Measurements from ENCODE around the gene RSPH6A. TPM values are rescaled to one million over a fixed set of nuclear protein-coding genes. Genes with fewer than 3 reads are reported as not detected.
A peak's percentile ranks its signal among the peaks of the same experiment; 100 is the strongest.

RSPH6A gene
- total RNA-seq, 1 donor from 2014 or later, result 0.19 TPM

DNA sequence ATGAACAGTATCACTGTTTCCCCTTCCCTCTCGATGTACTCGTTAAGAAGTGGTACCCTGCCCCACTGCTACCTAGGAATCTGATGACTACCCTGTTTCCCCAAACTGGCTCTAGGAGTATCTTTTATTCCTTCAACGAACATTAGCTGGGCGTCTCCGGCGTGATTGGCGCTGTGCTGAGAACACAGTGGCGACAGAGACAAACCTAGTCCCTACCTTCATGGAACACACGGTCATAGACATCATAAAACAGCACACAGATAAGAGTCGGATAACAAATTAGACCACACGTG is 47.1 kb upstream of the RSPH6A start:
- TF ChIP-seq, protein P1, sequence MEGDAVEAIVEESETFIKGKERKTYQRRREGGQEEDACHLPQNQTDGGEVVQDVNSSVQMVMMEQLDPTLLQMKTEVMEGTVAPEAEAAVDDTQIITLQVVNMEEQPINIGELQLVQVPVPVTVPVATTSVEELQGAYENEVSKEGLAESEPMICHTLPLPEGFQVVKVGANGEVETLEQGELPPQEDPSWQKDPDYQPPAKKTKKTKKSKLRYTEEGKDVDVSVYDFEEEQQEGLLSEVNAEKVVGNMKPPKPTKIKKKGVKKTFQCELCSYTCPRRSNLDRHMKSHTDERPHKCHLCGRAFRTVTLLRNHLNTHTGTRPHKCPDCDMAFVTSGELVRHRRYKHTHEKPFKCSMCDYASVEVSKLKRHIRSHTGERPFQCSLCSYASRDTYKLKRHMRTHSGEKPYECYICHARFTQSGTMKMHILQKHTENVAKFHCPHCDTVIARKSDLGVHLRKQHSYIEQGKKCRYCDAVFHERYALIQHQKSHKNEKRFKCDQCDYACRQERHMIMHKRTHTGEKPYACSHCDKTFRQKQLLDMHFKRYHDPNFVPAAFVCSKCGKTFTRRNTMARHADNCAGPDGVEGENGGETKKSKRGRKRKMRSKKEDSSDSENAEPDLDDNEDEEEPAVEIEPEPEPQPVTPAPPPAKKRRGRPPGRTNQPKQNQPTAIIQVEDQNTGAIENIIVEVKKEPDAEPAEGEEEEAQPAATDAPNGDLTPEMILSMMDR (conservative IDR thresholded peaks at IDR 0.05), result no peak
- peak overlapping the region; percentile 97 for H3K4me3 Mint-ChIP-seq
- no peaks in the 10 kb centered on the region for H3K9me3 Mint-ChIP-seq

DNA sequence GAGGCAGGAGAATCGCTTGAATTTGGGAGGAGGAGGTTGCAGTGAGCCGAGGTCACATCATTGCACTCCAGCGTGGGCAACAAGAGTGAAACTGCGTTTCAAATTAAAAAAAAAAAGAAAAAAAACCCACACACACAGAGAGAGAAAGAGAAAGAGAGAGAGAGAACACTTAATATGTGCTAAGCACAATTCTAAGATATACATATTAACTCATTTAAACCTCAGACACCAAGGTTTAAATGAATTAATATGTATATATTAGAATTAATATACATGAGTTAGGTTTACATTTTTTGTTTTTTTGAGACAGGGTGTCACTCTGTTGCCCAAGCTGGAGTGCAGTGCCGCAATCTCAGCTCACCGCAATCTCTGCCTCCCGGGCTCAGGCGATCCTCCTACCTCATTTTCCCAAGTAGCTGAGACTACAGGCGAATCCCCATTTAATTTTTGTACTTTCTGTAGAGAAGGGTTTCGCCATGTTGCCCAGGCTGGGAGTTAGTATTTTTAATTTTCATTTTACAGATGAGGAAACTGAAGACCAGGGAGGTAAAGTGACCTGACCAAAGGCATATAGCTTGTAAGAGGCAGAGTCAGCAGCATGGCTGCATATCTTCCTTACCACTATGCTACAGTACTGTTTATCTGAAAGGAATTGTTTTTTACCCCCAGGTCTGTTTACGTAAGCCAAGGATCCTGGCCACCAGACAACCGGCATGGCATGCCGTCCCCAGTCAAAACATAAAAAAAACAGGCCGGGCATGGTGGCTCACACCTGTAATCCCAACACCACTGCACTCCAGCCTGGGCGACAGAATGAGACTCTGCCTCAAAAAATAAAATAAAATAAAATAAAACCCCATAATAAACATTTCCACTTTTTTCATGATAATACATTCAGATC is 45.5 kb upstream of the RSPH6A start:
- Mint-ChIP-seq H3K27me3 (peaks cover 29% of the 10 kb centered on the region), H3K4me3 (peak overlapping the region; percentile 44), H3K27ac (no peak overlapping the region), H3K36me3 (no peaks in the 10 kb centered on the region), H3K9me3 (no peaks in the 10 kb centered on the region), H3K4me1 (ENCODE audit: unreplicated experiment) (peaks cover 8% of the 10 kb centered on the region)
- DNase-seq (ENCODE audit: extremely low spot score, unreplicated experiment), result no peak
- TF ChIP-seq, protein P1 (conservative IDR thresholded peaks at IDR 0.05), result no peak

More for the DNA sequence above, 47.1 kb upstream of the RSPH6A start:
- Mint-ChIP-seq H3K27me3 (peaks cover 45% of the 10 kb centered on the region), H3K36me3 (no peaks in the 10 kb centered on the region), H3K27ac (peak overlapping the region; percentile 93), H3K4me1 (ENCODE audit: unreplicated experiment) (peaks cover 8% of the 10 kb centered on the region)
- DNase-seq (ENCODE audit: extremely low spot score, unreplicated experiment), result no peak

- no peaks in the 10 kb centered on the region for H3K9me3 Mint-ChIP-seq
- no peaks in the 10 kb centered on the region for H3K27me3 Mint-ChIP-seq
- TF ChIP-seq, protein P1 (conservative IDR thresholded peaks at IDR 0.05), result no peak
- H3K27ac Mint-ChIP-seq, result no peak overlapping the region
- DNase-seq (ENCODE audit: extremely low spot score, unreplicated experiment), result no peak
- no peak overlapping the region for H3K4me3 Mint-ChIP-seq
- H3K4me1 Mint-ChIP-seq (ENCODE audit: unreplicated experiment), result no peaks in the 10 kb centered on the region
- peaks cover 15% of the 10 kb centered on the region for H3K36me3 Mint-ChIP-seq
These were observed 39.2 kb upstream of the RSPH6A start for GRCh38 chr19:45854167-45854778.

GRCh38 chr19:45852983-45853382 is 37.9 kb upstream of the RSPH6A start:
- no peak overlapping the region for H3K27ac Mint-ChIP-seq
- H3K9me3 Mint-ChIP-seq, result no peaks in the 10 kb centered on the region
- H3K4me1 Mint-ChIP-seq (ENCODE audit: unreplicated experiment), result no peaks in the 10 kb centered on the region
- TF ChIP-seq, protein P1 (conservative IDR thresholded peaks at IDR 0.05), result no peak
- H3K4me3 Mint-ChIP-seq, result no peak overlapping the region
- no peaks in the 10 kb centered on the region for H3K27me3 Mint-ChIP-seq
- peaks cover 15% of the 10 kb centered on the region for H3K36me3 Mint-ChIP-seq
- DNase-seq (ENCODE audit: extremely low spot score, unreplicated experiment), result no peak

GRCh38 chr19:45852145-45852750 is 37.1 kb upstream of the RSPH6A start:
- no peaks in the 10 kb centered on the region for H3K9me3 Mint-ChIP-seq
- no peak overlapping the region for H3K4me3 Mint-ChIP-seq
- no peaks in the 10 kb centered on the region for H3K4me1 Mint-ChIP-seq (ENCODE audit: unreplicated experiment)
- no peak for DNase-seq (ENCODE audit: extremely low spot score, unreplicated experiment)
- TF ChIP-seq, protein P1 (conservative IDR thresholded peaks at IDR 0.05), result no peak
- peaks cover 19% of the 10 kb centered on the region for H3K36me3 Mint-ChIP-seq
- no peak overlapping the region for H3K27ac Mint-ChIP-seq
- H3K27me3 Mint-ChIP-seq, result no peaks in the 10 kb centered on the region

Data from type B pancreatic cell (in vitro differentiated cells).